SK-N-SH treated with all-trans-retinoic acid at 6 μM for 48 hours (cell line): Measurements from ENCODE around the gene TTLL8.

ENCODE experiments used
- ATAC-seq: fragments of 200-7000 bp; cut with Tn5 transposase; 3 replicates; pipeline ENCODE4 v1.9.1; 2020; ENCODE audit warnings: mild to moderate bottlenecking, moderate library complexity
- BACH2 ChIP-seq: fragments of 250-450 bp; sonication (Bioruptor Pico); IDR thresholded peaks from 2 replicates; pipeline ENCODE4 v1.9.0; 2021; ENCODE audit warnings: mild to moderate bottlenecking, borderline replicate concordance
- CSRNP3 ChIP-seq: fragments of 250-450 bp; sonication (Bioruptor Pico); IDR thresholded peaks from 2 replicates; pipeline ENCODE4 v1.5.1; 2021; ENCODE audit warnings: mild to moderate bottlenecking, moderate library complexity
- ESRRG ChIP-seq: fragments of 250-450 bp; sonication (Bioruptor Pico); IDR thresholded peaks from 2 replicates; pipeline ENCODE4 v1.6.1; 2021; ENCODE audit warnings: mild to moderate bottlenecking
- ISL1 ChIP-seq: fragments of 250-450 bp; sonication (Bioruptor Pico); IDR thresholded peaks from 2 replicates; pipeline ENCODE4 v2.1.2; 2022; ENCODE audit warnings: mild to moderate bottlenecking, moderate library complexity
- OSR1 ChIP-seq: fragments of 250-450 bp; sonication (Bioruptor Pico); IDR thresholded peaks from 2 replicates; pipeline ENCODE4 v1.8.0; 2022; ENCODE audit warnings: moderate library complexity, mild to moderate bottlenecking, inconsistent platforms
- PATZ1 ChIP-seq: fragments of 250-450 bp; sonication (Bioruptor Pico); IDR thresholded peaks from 2 replicates; pipeline ENCODE4 v1.8.0; 2020; ENCODE audit warnings: mild to moderate bottlenecking, moderate library complexity, borderline replicate concordance
- POU6F1 ChIP-seq: fragments of 250-450 bp; sonication (Bioruptor Pico); IDR thresholded peaks from 2 replicates; pipeline ENCODE4 v1.8.0; 2021; ENCODE audit warnings: low read depth, mild to moderate bottlenecking, moderate library complexity, borderline replicate concordance
- PPARA ChIP-seq: fragments of 250-450 bp; sonication (Bioruptor Pico); IDR thresholded peaks from 2 replicates; pipeline ENCODE4 v1.5.0; 2020; ENCODE audit warnings: mild to moderate bottlenecking, borderline replicate concordance
- RARB ChIP-seq: fragments of 250-450 bp; sonication (Bioruptor Pico); IDR thresholded peaks from 2 replicates; pipeline ENCODE4 v1.8.0; 2021; ENCODE audit warnings: mild to moderate bottlenecking, moderate library complexity
- SNAI2 ChIP-seq: fragments of 250-450 bp; sonication (Bioruptor Pico); IDR thresholded peaks from 2 replicates; pipeline ENCODE4 v1.5.0; 2020; ENCODE audit warnings: mild to moderate bottlenecking, moderate library complexity
- TCF4 ChIP-seq: fragments of 250-450 bp; sonication (Bioruptor Pico); IDR thresholded peaks from 2 replicates; pipeline ENCODE4 v1.8.0; 2021; ENCODE audit warnings: mild to moderate bottlenecking, moderate library complexity, borderline replicate concordance
- TOX ChIP-seq: fragments of 250-450 bp; sonication (Bioruptor Pico); IDR thresholded peaks from 2 replicates; pipeline ENCODE4 v1.8.0; 2021; ENCODE audit warnings: mild to moderate bottlenecking, moderate library complexity, borderline replicate concordance
- TSHZ2 ChIP-seq: fragments of 250-450 bp; sonication (Bioruptor Pico); IDR thresholded peaks from 2 replicates; pipeline ENCODE4 v1.5.0; 2020; ENCODE audit warnings: mild to moderate bottlenecking, moderate library complexity
- ZC3H10 ChIP-seq: fragments of 250-450 bp; sonication (Bioruptor Pico); IDR thresholded peaks from 2 replicates; pipeline ENCODE4 v1.5.1; 2021; ENCODE audit warnings: mild to moderate bottlenecking, moderate library complexity
- ZFP3 ChIP-seq: fragments of 250-450 bp; sonication (Bioruptor Pico); IDR thresholded peaks from 2 replicates; pipeline ENCODE4 v1.5.0; 2020; ENCODE audit warnings: mild to moderate bottlenecking, moderate library complexity
- ZNF565 ChIP-seq: fragments of 450-650 bp; formaldehyde crosslinking; conservative IDR thresholded peaks from 2 replicates; pipeline ENCODE4 v1.5.0; 2020; ENCODE audit warnings: low read depth, mild to moderate bottlenecking, moderate library complexity
- ZNF70 ChIP-seq: fragments of 450-650 bp; formaldehyde crosslinking; IDR thresholded peaks from 2 replicates; pipeline ENCODE4 v1.5.0; 2020; ENCODE audit warnings: mild to moderate bottlenecking, moderate library complexity

TTLL8 gene

GRCh38 chr22:50045211-50046018, 12.7 kb downstream of the TTLL8 start (continued):
- no peak for TF ChIP-seq POU6F1 (CRISPR knock-in tag)

- ATAC-seq, result no peak; the same call in 2 of the 3 replicates
- TF ChIP-seq RARB (CRISPR knock-in tag) (no peak), ESRRG (CRISPR knock-in tag) (no peak), PATZ1 (CRISPR knock-in tag) (no peak), TOX (CRISPR knock-in tag) (no peak), BACH2 (CRISPR knock-in tag) (no peak), TSHZ2 (CRISPR knock-in tag) (no peak), TCF4 (CRISPR knock-in tag) (no peak), ZNF70 (CRISPR knock-in tag) (no peak), ZNF565 (CRISPR knock-in tag) (no peak)
These were observed 13.5 kb downstream of the TTLL8 start for GRCh38 chr22:50044485-50045118.

GRCh38 chr22:50041361-50042065, 16.6 kb downstream of the TTLL8 start:
- ATAC-seq, result no peak; the same call in 2 of the 3 replicates
- no peak for TF ChIP-seq SNAI2 (CRISPR knock-in tag)
- no peak for TF ChIP-seq PPARA

- TF ChIP-seq CSRNP3 (CRISPR knock-in tag) (no peak), ZNF70 (CRISPR knock-in tag) (no peak), OSR1 (CRISPR knock-in tag) (no peak), ISL1 (no peak), ESRRG (CRISPR knock-in tag) (no peak), BACH2 (CRISPR knock-in tag) (no peak), ZFP3 (CRISPR knock-in tag) (no peak), ZNF565 (CRISPR knock-in tag) (no peak), POU6F1 (CRISPR knock-in tag) (no peak), TCF4 (CRISPR knock-in tag) (no peak), ZC3H10 (no peak), SNAI2 (CRISPR knock-in tag) (no peak), RARB (CRISPR knock-in tag) (no peak)
- TF ChIP-seq, all 23 proteins: peak for 0
- ATAC-seq, result no peak
These were observed 17.4 kb downstream of the TTLL8 start for GRCh38 chr22:50040717-50041116.
